HuH-7 (cell line): ENCODE data around the gene FNDC3A.
"Not testable (repeated sequence)": the region's sequence is repeated elsewhere in the genome, so short reads cannot be mapped to it uniquely, and the experiment has no call there.

ENCODE experiments used
- DNase-seq: peaks from one replicate; pipeline ENCODE4 v3.0.0; 2011; ENCODE audit warnings: low spot score

FNDC3A gene

GRCh38 chr13:49046002-49046401 is 70.3 kb downstream of the FNDC3A start:
- no peak for DNase-seq

DNA sequence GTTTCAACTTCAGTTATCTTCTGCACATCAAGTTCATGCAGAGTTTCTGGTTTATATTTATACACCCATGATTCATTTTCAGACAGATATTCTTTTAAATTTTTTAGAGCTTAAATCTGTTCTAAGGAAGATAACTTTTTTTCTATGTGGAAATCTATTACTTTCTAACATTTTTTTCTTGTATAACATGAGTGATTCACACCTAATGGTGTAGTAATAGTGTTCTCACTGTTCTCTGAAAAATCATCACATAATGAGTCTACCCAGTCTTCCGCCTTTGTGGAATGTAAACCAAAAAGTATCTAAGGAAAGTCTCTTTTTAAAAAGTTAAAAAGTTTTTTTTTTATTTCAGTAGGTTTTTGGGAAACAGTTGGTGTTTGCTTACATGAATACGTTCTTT is 70.8 kb downstream of the FNDC3A start:
- no peak for DNase-seq

GRCh38 chr13:49052813-49053212 is 77.1 kb downstream of the FNDC3A start:
- no peak for DNase-seq

DNA sequence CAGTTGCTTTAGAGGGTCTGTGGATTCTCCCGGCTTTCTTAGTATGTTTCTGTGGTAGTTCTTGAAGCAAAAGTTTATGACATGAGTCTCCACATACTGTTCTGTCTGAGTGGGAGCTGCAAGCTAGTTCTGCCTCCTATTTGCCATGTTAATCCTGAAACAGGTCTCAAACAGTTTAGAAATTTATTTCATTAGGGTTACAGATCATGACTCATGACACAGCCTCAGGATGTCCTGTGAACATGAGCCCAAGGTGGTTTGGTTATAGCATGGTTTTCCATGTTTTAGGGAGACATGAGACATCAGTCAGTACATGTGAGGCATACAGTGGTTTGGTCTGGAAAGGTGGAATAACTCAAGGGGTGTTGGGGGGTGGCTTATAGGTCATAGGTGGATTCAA is 77.5 kb downstream of the FNDC3A start:
- no peak for DNase-seq

- no peak for DNase-seq
These were observed 78.2 kb downstream of the FNDC3A start for GRCh38 chr13:49053906-49054305.

DNA sequence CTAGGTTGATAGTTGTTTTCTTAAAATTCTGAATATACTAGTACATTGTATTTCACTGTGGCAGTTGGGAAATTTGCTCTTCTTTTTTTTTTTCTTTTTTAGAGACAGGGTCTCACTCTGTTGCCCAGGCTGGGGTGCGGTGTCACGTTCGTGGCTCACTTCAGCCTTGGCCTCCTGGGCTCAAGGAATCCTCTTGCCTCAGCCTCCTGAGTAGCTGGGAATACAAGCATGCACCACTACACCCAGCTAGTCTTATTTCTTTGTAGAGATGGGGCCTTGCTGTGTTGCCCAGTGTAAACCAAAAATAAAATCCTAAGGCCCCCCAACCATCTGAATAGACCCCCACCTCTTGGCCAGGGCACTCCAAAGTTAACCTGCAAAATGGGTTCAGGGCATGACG is 79.3 kb downstream of the FNDC3A start:
- no peak for DNase-seq

GRCh38 chr13:49057176-49057575 is 81.5 kb downstream of the FNDC3A start:
- no peak for DNase-seq

DNA sequence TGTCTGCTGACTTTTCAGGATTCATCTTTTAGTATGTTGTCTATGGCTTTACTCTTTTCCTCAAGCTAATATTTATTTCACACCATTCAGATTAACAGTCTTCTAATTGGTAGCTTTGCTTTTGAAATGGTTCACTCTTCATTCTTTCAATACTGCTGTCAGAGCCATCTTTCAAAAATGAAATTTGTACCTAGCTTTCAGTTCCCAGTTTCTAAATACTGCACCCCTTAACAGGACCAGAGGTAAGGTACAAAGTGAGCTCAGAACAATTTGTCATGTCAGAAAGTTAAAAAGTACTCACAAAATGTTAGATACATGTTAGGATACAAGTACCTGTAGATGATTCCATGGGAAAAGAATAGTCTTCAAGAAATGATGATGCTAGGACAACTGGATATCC is 83.0 kb downstream of the FNDC3A start:
- DNase-seq, result no peak

- DNase-seq, result no peak
These were observed 85.1 kb downstream of the FNDC3A start for GRCh38 chr13:49060678-49061387.

GRCh38 chr13:49061388-49061752 is 85.7 kb downstream of the FNDC3A start:
- DNase-seq, result not testable (repeated sequence)

GRCh38 chr13:49062297-49062896 is 86.7 kb downstream of the FNDC3A start:
- no peak for DNase-seq

DNA sequence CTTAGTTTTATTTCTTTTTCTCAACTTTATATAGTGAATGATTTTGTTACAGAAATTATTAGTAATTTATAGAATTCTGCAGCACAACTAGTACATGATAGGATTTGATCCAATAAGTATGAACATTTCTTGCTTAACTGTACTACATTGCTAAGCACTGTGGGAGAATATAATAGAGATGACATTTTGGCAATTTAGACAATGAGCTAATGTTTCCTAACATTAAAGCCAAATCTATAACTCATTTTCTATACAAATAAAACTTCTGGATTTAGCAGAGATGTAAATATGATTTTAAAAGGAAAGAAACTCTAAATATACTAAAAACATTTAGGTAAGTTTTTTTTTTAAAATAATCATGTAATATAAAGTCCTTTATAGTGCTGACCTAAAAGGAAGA is 87.3 kb downstream of the FNDC3A start:
- no peak for DNase-seq

- no peak for DNase-seq
These were observed 87.8 kb downstream of the FNDC3A start for GRCh38 chr13:49063497-49063896.

DNA sequence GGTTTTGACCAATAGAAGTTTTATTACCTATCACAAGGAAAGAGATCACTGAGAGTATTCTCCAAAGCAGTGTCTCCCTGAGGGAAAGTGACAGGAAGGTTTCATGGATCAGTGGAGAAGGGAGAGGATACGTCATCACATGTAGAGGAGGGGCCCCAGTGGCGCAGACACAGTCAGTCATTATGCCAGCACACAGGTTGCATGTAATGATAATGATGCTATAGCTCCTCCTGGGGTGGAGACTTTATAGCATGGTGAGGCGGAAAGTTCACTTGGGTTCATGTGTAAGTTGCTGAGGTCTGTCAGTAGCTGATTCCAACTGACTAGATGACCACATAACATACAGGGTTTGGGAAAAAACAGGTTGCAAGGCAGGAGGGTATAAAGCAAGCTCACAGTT is 88.8 kb downstream of the FNDC3A start:
- DNase-seq, result no peak

DNA sequence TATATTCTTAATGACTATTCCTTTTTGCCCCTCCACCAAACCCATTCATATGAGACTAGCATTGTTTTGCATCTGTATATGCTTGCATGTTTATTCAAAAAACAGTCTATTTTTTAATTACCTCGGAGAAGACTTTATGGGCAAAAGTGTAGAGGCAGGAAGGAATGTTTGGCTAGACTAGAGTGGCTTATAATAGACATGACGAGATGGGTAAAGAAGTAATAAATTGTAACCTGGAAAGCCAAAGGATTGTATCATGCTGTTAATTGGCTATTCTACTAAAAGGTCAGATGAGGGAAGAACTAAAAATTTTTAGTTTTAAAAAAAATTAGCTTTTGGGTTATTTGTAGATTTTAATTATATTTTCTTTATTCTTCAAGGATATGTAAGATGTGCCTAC is 91.1 kb downstream of the FNDC3A start:
- no peak for DNase-seq

GRCh38 chr13:49068498-49068897 is 92.8 kb downstream of the FNDC3A start:
- DNase-seq, result not testable (repeated sequence)

GRCh38 chr13:49070021-49070420 is 94.3 kb downstream of the FNDC3A start:
- not testable (repeated sequence) for DNase-seq

GRCh38 chr13:49071341-49071937 is 95.7 kb downstream of the FNDC3A start:
- DNase-seq, result no peak

- DNase-seq, result no peak
These were observed 107.2 kb downstream of the FNDC3A start for GRCh38 chr13:49082653-49083536.

DNA sequence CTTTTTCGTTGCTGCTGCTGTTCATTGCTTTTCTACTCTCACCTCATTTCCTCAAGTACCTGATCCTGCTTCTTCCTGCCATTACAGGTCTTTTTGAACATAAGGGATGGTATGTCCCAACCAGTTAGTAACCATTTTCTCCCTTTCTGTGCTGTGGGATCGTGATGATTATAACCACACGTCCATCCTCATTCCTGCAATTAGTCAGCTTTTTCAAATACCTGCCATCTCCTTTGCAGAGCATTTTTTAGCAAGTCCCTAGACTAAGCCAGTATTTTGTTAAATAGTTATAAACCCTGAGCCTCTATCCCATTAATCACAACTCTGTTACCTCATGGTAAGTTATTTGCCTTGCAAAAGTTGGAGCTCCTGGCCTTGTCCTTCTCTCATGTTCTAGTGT is 109.2 kb downstream of the FNDC3A start:
- DNase-seq, result no peak

- no peak for DNase-seq
These were observed 111.0 kb downstream of the FNDC3A start for GRCh38 chr13:49086722-49087121.

DNA sequence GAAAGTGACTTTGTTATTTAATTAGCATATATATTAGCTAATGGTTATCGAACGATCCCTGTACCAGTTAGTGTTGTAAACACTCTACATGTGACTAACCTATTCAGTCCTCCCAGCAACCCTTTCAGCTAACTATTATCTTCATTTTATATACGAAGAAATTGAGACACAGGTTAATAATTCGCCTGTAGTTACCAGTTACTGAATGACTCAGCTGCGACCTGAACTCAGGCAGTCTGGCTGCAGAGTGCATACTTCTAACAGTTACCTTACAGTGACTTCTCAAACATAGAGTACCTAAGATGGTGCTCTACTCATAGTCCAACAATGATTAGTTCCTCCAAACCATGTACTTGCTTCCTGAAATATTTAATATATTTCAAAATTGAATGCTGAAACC is 117.7 kb downstream of the FNDC3A start:
- DNase-seq, result no peak

DNA sequence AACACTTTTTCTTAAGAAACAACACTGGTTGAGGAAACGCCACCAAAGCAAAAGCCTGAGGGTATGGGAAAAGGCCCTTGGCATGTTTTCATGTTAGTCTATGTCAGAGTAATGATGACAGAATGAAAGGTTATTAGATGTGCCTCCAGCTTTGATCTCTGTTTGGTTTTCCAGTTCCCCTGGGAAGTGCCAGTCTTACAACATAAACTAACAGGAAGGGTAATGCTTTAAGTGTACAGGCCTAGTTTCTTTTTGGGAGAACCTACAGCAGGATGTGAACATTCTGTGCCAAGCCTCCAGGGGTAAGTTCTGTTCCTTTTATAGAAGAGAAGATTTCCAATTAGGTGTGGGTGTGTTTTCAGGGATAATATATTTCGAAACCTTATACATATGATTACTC is 121.7 kb downstream of the FNDC3A start:
- DNase-seq, result no peak
